C4-2B (cell line): ENCODE results near the gene CRMP1.

Source experiments
- H3K27ac ChIP-seq: fragments of 450-650 bp; 2 replicates; pipeline ENCODE4 v1.5.1; 2017
- CTCF ChIP-seq: fragments of 450-650 bp; conservative IDR thresholded peaks from 2 replicates; pipeline ENCODE4 v1.5.1; 2017; ENCODE audit warnings: mild to moderate bottlenecking
- ZFX ChIP-seq: fragments of 450-650 bp; IDR thresholded peaks from 2 replicates; pipeline ENCODE4 v1.6.1; 2017

Gene CRMP1

GRCh38 chr4:5930876-5931275 is 38.0 kb upstream of the CRMP1 start:
- no peak overlapping the region for H3K27ac ChIP-seq
- TF ChIP-seq CTCF (no peak), ZFX (no peak)

GRCh38 chr4:5930456-5930855 is 37.6 kb upstream of the CRMP1 start:
- H3K27ac ChIP-seq, result no peak overlapping the region
- TF ChIP-seq CTCF, result no peak
- TF ChIP-seq ZFX, result no peak

- H3K27ac ChIP-seq, result no peak overlapping the region
- TF ChIP-seq CTCF, result no peak
- TF ChIP-seq ZFX, result no peak
Measured at GRCh38 chr4:5928844-5929420, 36.0 kb upstream of the CRMP1 start.

- no peak overlapping the region for H3K27ac ChIP-seq
- TF ChIP-seq CTCF (no peak), ZFX (no peak)
Measured at GRCh38 chr4:5928274-5928673, 35.4 kb upstream of the CRMP1 start.

- no peak for TF ChIP-seq CTCF
- no peak for TF ChIP-seq ZFX
- H3K27ac ChIP-seq, result no peak overlapping the region
Measured at GRCh38 chr4:5927747-5928146, 34.9 kb upstream of the CRMP1 start.

- no peak overlapping the region for H3K27ac ChIP-seq
- TF ChIP-seq ZFX (no peak), CTCF (no peak)
Measured at GRCh38 chr4:5927116-5927515, 34.2 kb upstream of the CRMP1 start.

GRCh38 chr4:5926598-5926997 is 33.7 kb upstream of the CRMP1 start:
- TF ChIP-seq ZFX (no peak), CTCF (no peak)
- H3K27ac ChIP-seq, result no peak overlapping the region
